ENCODE data around the gene PTPRF. TPM values are rescaled to one million over a fixed set of nuclear protein-coding genes. Genes with fewer than 3 reads are reported as not detected.

The PTPRF gene
- total and polyA plus RNA-seq, 3 donors from 2014 or later = 43.1 to 51.0 (median 45.4) TPM

DNA sequence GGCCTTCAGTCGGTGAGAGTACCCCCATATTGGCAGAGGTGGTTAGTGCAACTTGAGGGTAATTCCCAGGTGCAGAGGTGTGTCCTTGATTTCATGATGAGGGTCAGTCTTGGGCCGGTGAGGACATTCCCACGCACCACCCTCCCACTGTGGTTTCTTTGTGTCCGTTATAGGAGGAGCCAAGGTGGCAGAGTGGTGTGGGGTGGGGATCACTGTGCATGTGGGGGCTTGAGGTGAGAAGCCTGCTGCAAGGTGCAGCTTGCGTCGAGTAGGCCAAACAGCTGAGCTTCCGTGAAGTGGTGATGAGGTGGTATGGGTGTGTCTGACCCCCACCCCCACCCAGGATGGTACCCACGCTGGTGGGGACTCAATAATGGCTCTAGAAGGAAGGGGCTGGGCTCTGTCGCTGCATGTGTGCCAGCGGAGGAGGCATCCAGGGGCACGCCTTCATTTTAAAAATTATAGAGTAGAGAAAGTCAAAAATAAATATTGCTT, 6.2 kb downstream of the PTPRF start:
- no peaks in the 10 kb centered on the region for H3K9me3 ChIP-seq
- intact Hi-C loops (cut with DNase I; ENCODE audit: low total_unique reads) = loop anchor here (10.0 kb wide), 1 partner anchor 398 kb away; the partner anchor contains the start of gene ARTN
- no peak overlapping the region for H3K4me3 ChIP-seq
- TF ChIP-seq, protein P1, sequence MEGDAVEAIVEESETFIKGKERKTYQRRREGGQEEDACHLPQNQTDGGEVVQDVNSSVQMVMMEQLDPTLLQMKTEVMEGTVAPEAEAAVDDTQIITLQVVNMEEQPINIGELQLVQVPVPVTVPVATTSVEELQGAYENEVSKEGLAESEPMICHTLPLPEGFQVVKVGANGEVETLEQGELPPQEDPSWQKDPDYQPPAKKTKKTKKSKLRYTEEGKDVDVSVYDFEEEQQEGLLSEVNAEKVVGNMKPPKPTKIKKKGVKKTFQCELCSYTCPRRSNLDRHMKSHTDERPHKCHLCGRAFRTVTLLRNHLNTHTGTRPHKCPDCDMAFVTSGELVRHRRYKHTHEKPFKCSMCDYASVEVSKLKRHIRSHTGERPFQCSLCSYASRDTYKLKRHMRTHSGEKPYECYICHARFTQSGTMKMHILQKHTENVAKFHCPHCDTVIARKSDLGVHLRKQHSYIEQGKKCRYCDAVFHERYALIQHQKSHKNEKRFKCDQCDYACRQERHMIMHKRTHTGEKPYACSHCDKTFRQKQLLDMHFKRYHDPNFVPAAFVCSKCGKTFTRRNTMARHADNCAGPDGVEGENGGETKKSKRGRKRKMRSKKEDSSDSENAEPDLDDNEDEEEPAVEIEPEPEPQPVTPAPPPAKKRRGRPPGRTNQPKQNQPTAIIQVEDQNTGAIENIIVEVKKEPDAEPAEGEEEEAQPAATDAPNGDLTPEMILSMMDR (IDR thresholded peaks at IDR 0.05) = no peak
- no peak for TF ChIP-seq POLR2A (IDR thresholded peaks at IDR 0.05)
- no peak overlapping the region for H3K27ac ChIP-seq
- H3K36me3 ChIP-seq (ENCODE audit: low read depth, missing control alignments) = no peaks in the 10 kb centered on the region
- no peak for DNase-seq
- WGBS, 2 donors = 80 to 84% methylated on average over 11 of the region's 11 CpGs
- H3K4me1 ChIP-seq = peaks cover 6% of the 10 kb centered on the region
- H3K27me3 ChIP-seq = no peaks in the 10 kb centered on the region

DNA sequence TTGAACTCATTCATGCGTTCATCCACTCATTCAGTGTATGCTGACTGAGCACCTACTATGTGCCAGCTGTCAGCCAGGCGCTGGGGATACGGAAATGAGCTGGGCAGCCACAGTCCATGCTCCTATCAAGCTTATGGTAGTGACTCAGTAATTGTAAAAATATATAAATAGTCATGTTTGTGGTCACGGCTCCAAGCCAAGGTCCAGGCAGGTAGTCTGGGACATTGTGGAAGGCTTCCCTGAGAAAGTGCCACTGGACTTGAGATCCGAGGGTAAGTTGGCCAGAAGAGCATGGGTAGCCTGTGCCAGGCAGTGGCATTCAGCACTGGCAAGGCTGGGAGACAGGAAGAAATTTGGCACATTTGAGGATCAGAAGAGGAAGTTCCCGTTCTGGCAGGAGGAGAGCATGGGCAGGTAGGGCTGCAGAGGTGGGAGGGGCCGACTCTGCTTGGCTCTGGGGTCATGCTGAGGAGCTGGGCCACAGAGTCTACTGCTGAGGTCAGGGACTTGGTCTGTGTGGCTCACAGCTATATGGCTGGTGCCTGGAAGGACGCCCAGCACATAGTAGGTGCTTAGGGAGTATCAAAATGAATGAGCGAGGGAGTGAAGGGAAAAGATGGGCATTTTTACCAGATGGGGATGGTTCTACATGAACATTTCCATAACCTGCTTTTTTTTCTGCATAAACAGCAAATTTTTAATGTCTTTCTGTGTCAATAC, 6.9 kb downstream of the PTPRF start:
- Histone ChIP-seq H3K4me3 (no peak overlapping the region), H3K36me3 (ENCODE audit: low read depth, missing control alignments) (no peaks in the 10 kb centered on the region), H3K27ac (no peak overlapping the region), H3K9me3 (no peaks in the 10 kb centered on the region), H3K4me1 (peaks cover 12% of the 10 kb centered on the region), H3K27me3 (no peaks in the 10 kb centered on the region)
- TF ChIP-seq, protein P1 (IDR thresholded peaks at IDR 0.05) = no peak
- no peak for TF ChIP-seq POLR2A (IDR thresholded peaks at IDR 0.05)
- intact Hi-C loops (cut with DNase I; ENCODE audit: low total_unique reads) = loop anchor here (10.0 kb wide), 1 partner anchor 397 kb away; the partner anchor contains the start of gene ARTN
- DNase-seq = no peak
- WGBS, 2 donors = 89 to 91% methylated on average over 9 of the region's 9 CpGs

DNA sequence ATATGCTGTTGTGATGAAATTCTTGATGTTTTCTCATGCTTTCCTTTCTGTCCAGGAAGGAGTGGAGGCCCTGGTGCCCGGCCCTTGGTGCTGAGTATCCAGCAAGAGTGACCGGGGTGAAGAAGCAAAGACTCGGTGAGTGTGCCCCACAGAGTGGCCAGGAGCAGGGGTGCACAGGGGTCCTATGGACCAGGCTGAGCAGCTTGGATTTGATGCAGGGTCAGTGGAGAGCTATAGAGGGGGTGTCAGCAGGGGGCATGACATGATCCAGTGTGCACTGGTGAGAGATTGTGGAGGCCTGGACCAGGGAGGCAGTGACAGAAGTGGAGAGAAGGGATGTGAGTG, 7.4 kb downstream of the PTPRF start:
- no peak for DNase-seq
- TF ChIP-seq POLR2A (IDR thresholded peaks at IDR 0.05) = no peak
- TF ChIP-seq, protein P1 (IDR thresholded peaks at IDR 0.05) = no peak
- Histone ChIP-seq H3K9me3 (no peaks in the 10 kb centered on the region), H3K27me3 (no peaks in the 10 kb centered on the region), H3K36me3 (ENCODE audit: low read depth, missing control alignments) (no peaks in the 10 kb centered on the region), H3K4me1 (peaks cover 12% of the 10 kb centered on the region), H3K4me3 (no peak overlapping the region), H3K27ac (no peak overlapping the region)
- 97 to 100% methylated on average over 3 of the region's 3 CpGs for WGBS, 2 donors
- intact Hi-C loops (cut with DNase I; ENCODE audit: low total_unique reads) = loop anchor here (10.0 kb wide), 1 partner anchor 397 kb away; the partner anchor contains the start of gene ARTN

DNA sequence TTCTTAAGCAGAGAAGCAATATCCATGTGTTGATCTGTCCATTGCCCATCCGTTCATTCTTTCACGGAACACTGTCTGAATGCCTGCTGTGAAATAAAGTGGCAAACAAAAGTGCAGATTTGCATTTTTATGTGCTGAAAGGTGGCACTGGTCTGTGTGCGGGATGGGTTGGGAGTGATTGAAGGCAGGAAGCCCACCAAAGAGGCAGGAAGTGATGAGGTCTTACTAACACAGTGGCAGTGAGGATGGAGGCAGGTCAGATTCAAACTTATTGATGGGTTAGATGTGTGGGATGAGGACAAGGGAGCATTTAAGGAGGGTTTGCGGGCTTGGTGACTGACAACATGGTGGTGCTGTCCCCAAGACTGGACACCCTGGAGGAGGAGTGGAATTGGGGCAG, 8.3 kb downstream of the PTPRF start:
- Histone ChIP-seq H3K27ac (no peak overlapping the region), H3K4me1 (peaks cover 12% of the 10 kb centered on the region), H3K27me3 (no peaks in the 10 kb centered on the region), H3K36me3 (ENCODE audit: low read depth, missing control alignments) (no peaks in the 10 kb centered on the region), H3K4me3 (no peak overlapping the region), H3K9me3 (no peaks in the 10 kb centered on the region)
- WGBS, 2 donors = 90 to 93% methylated on average over 4 of the region's 4 CpGs
- no peak for DNase-seq
- intact Hi-C loops (cut with DNase I; ENCODE audit: low total_unique reads) = loop anchor here (10.0 kb wide), 1 partner anchor 396 kb away; the partner anchor contains the start of gene ARTN
- TF ChIP-seq POLR2A (IDR thresholded peaks at IDR 0.05) = no peak
- TF ChIP-seq, protein P1 (IDR thresholded peaks at IDR 0.05) = no peak
